K562 (cell line): ENCODE results near the gene AMELY. TPM values are rescaled to one million over a fixed set of nuclear protein-coding genes. Genes with fewer than 3 reads are reported as not detected.
"Not testable (repeated sequence)": the region's sequence is repeated elsewhere in the genome, so short reads cannot be mapped to it uniquely, and the experiment has no call there.

Experiments used
- ATAC-seq: fragments of 200-7000 bp; cut with Tn5 transposase; 3 replicates; pipeline ENCODE4 v1.9.1; 2020; ENCODE audit warnings: moderate library complexity
- BruUV-seq: library from RNA; stranded (reverse); fragments of 400-500 nt; replicated peaks from 2 replicates; lab custom pipeline; 2021; lab: Mats Ljungman, UMichigan
- CTCF ChIA-PET: fragments of 300-600 bp; formaldehyde crosslinking; extraction: SDS; loops from one replicate; lab custom pipeline; 2021; ENCODE audit warnings: low intra/inter-chr PET ratio; lab: Yijun Ruan, JAX
- POLR2A ChIA-PET: fragments of 300-600, 350-650 bp; sonication (Branson Sonifier 250); formaldehyde crosslinking; extraction: SDS; loops from one replicate; lab custom pipeline; 2021; ENCODE audit warnings: antibody characterized with exemption, inconsistent platforms; lab: Yijun Ruan, JAX
- DNase-seq, 4 experiments: peaks; one replicate each; pipeline versions ENCODE4 v3.0.0 to v3.0.0-alpha.2; 2011 to 2018; ENCODE audit warnings: low spot score in 3 of 4, mixed read lengths in 3 of 4; ENCODE audit errors: extremely low read depth in 1 of 4
- FAIRE-seq: peaks from 2 replicates; lab custom pipeline; 2011; peaks lifted over from hg19 to GRCh38; lab: Jason Lieb, UNC
- H2AFZ ChIP-seq: 2 replicates; pipeline ENCODE4 v1.6.0; 2011; ENCODE audit warnings: low read depth, low read length, control low read depth, inconsistent platforms
- H3K27ac ChIP-seq: fragments of 200-600 bp; 3 replicates; pipeline ENCODE4 v1.8.0; 2011; ENCODE audit warnings: low read depth, mild to moderate bottlenecking, control low read depth, inconsistent platforms, low read length, moderate library complexity, mixed read lengths; ENCODE audit errors: extremely low read depth
- H3K27me3 ChIP-seq, 2 experiments: fragments of 300-600 bp in 1 of 2; 2 replicates in 1 of 2; 3 replicates in 1 of 2; pipeline versions ENCODE4 v1.6.0 to v1.8.0; 2011; ENCODE audit warnings: inconsistent platforms in 2 of 2, low read length in 2 of 2, mild to moderate bottlenecking in 1 of 2, mixed read lengths in 1 of 2, moderate library complexity in 1 of 2; ENCODE audit not compliant: control insufficient read depth in 2 of 2, insufficient read depth in 2 of 2
- H3K36me3 ChIP-seq: fragments of 300-600 bp; 3 replicates; pipeline ENCODE4 v1.8.0; 2011; ENCODE audit warnings: mild to moderate bottlenecking, low read length, inconsistent platforms; ENCODE audit not compliant: control insufficient read depth, insufficient read depth
- H3K4me1 ChIP-seq, 2 experiments: fragments of 200-600 bp in 1 of 2; replicated peaks in 1 of 2; 2 replicates in 1 of 2; 3 replicates in 1 of 2; pipeline versions ENCODE4 v1.5.1 to v1.8.0; 2011; ENCODE audit warnings: inconsistent platforms in 2 of 2, low read length in 2 of 2, mild to moderate bottlenecking in 1 of 2, mixed read lengths in 1 of 2, moderate library complexity in 1 of 2; ENCODE audit not compliant: control insufficient read depth in 2 of 2, insufficient read depth in 2 of 2
- H3K4me2 ChIP-seq: 2 replicates; pipeline ENCODE4 v1.6.1; 2011; ENCODE audit warnings: low read length, control low read depth, inconsistent platforms, mixed read lengths; ENCODE audit not compliant: insufficient read depth
- H3K4me3 ChIP-seq: fragments of 200-600 bp; sonication (generic), shearing (Covaris generic); 2 replicates; pipeline ENCODE4 v1.5.1; 2016; ENCODE audit warnings: control low read depth, inconsistent platforms
- H3K79me2 ChIP-seq: fragments of 200-600 bp; 3 replicates; pipeline ENCODE4 v1.8.0; 2011; ENCODE audit warnings: low read length, inconsistent platforms; ENCODE audit not compliant: control insufficient read depth, insufficient read depth
- H3K9ac ChIP-seq, 2 experiments: 2 replicates each; pipeline versions ENCODE4 v1.6.0 to v1.6.1; 2011; ENCODE audit warnings: low read depth in 2 of 2, low read length in 2 of 2, control low read depth in 1 of 2, inconsistent platforms in 1 of 2, mild to moderate bottlenecking in 1 of 2, mixed read lengths in 1 of 2; ENCODE audit not compliant: insufficient read depth in 1 of 2
- H3K9me1 ChIP-seq: one replicate; pipeline ENCODE4 v1.6.0; 2011; ENCODE audit warnings: inconsistent platforms, mild to moderate bottlenecking, low read length, moderate library complexity; ENCODE audit not compliant: control insufficient read depth, insufficient read depth
- H3K9me3 ChIP-seq: replicated peaks from 2 replicates; pipeline ENCODE4 v1.5.1; 2011; ENCODE audit warnings: low read depth, low read length, inconsistent platforms; ENCODE audit not compliant: control insufficient read depth, insufficient read depth
- H4K20me1 ChIP-seq: replicated peaks from 2 replicates; pipeline ENCODE4 v1.6.1; 2011; ENCODE audit warnings: low read length, inconsistent platforms, mixed read lengths; ENCODE audit not compliant: control insufficient read depth, insufficient read depth
- MCM5 ChIP-seq: fragments of 450-650 bp; IDR thresholded peaks from 2 replicates; pipeline ENCODE4 v1.6.1; 2016; ENCODE audit warnings: low read depth
- MCM7 ChIP-seq, 2 experiments: fragments of 450-650 bp; IDR thresholded peaks; 2 replicates each; pipeline ENCODE4 v1.6.1; 2016 to 2018
- RBM15 ChIP-seq: fragments of 200-400 bp; formaldehyde crosslinking; IDR thresholded peaks from 2 replicates; pipeline ENCODE4 v1.6.1; 2018; ENCODE audit warnings: mild to moderate bottlenecking, low read length, moderate library complexity; ENCODE audit not compliant: insufficient read depth
- TBL1XR1 ChIP-seq, 2 experiments: IDR thresholded peaks; 2 replicates each; pipeline ENCODE4 v1.6.1; 2012; ENCODE audit warnings: improper control_type of control experiment in 2 of 2, low read length in 2 of 2, mild to moderate bottlenecking in 1 of 2
- TCF7L2 ChIP-seq: fragments of 150-350 bp; IDR thresholded peaks from 2 replicates; pipeline ENCODE4 v1.6.1; 2016; ENCODE audit warnings: low read depth, mild to moderate bottlenecking, low read length, moderate library complexity
- ZNF3 ChIP-seq: fragments of 250-450 bp; sonication (Bioruptor Pico); IDR thresholded peaks from 2 replicates; pipeline ENCODE4 v1.5.0; 2021; ENCODE audit warnings: mild to moderate bottlenecking, moderate library complexity
- ZNF449 ChIP-seq: fragments of 250-450 bp; sonication (Bioruptor Pico); IDR thresholded peaks from 2 replicates; pipeline ENCODE4 v1.8.0; 2022; ENCODE audit warnings: moderate library complexity, mild to moderate bottlenecking, inconsistent platforms
- WGBS: fragments of 100-300 bp; shearing (Covaris generic); methylation state at CpG from one replicate; pipeline ENCODE4 v1.1.6; 2016; ENCODE audit warnings: low coverage, mixed read lengths; ENCODE audit not compliant: insufficient coverage; ENCODE audit errors: missing lambda C conversion rate; 5-methylcytosine and 5-hydroxymethylcytosine counted together
- in situ Hi-C: fragments of 300-500 bp; cut with MboI; formaldehyde crosslinking; loops from 4 replicates; pipeline ENCODE4 v1.15.0; 2018; ENCODE audit warnings: inconsistent platforms, mixed read lengths
- intact Hi-C: fragments of 100-400 bp; cut with micrococcal nuclease; formaldehyde crosslinking; loops from 2 replicates; pipeline ENCODE4 v1.14.2; 2022
- polyA plus RNA-seq, 8 experiments: library from polyadenylated mRNA; depleted of rRNA in 4 of 8; stranded (reverse) in 5 of 8; unstranded in 3 of 8; fragments of >200 nt; fragmentation: Nextera tagmentation in 2 of 8; fragmentation: Illumina TruSeq in 1 of 8; extraction: Ambion mirVana in 2 of 8; extraction: Trizol in 1 of 8; gene quantifications; 2 replicates each; pipeline versions ENCODE4 v1.2.1 to v1.2.3, GENCODE V29; 2011 to 2014; ENCODE audit warnings: inconsistent platforms in 1 of 8, missing spikeins in 1 of 8
- total RNA-seq, 7 experiments: library from RNA; depleted of rRNA in 6 of 7; stranded (reverse); fragments of >200 nt in 6 of 7; fragmentation: Illumina TruSeq in 2 of 7; extraction: Trizol in 2 of 7; gene quantifications; 2 replicates each; pipeline versions ENCODE4 v1.2.1 to v1.2.3, GENCODE V29; 2011 to 2021; ENCODE audit warnings: low replicate concordance in 1 of 7
- TF ChIP-seq, protein P1 (sequence below): fragments of 200-800 bp; sonication (Bioruptor generic); IDR thresholded peaks from 2 replicates; pipeline ENCODE4 v1.6.1; 2016; ENCODE audit warnings: missing genetic modification characterization, missing compliant biosample characterization

The AMELY gene
- total and polyA plus RNA-seq, 9 of the 15 experiments (the other 6 are each of a cell fraction or from before 2014, with no cell fraction given) = not detected

GRCh38 chrY:6907591-6907990 lies 4.0 kb downstream of the AMELY start:
- no CpG with 5 or more reads among the region's 1 CpG for WGBS
- Histone ChIP-seq H3K4me2 (no peak overlapping the region), H3K9me3 (no peaks in the 10 kb centered on the region), H2AFZ (no peak overlapping the region)
- TF ChIP-seq, protein P1, sequence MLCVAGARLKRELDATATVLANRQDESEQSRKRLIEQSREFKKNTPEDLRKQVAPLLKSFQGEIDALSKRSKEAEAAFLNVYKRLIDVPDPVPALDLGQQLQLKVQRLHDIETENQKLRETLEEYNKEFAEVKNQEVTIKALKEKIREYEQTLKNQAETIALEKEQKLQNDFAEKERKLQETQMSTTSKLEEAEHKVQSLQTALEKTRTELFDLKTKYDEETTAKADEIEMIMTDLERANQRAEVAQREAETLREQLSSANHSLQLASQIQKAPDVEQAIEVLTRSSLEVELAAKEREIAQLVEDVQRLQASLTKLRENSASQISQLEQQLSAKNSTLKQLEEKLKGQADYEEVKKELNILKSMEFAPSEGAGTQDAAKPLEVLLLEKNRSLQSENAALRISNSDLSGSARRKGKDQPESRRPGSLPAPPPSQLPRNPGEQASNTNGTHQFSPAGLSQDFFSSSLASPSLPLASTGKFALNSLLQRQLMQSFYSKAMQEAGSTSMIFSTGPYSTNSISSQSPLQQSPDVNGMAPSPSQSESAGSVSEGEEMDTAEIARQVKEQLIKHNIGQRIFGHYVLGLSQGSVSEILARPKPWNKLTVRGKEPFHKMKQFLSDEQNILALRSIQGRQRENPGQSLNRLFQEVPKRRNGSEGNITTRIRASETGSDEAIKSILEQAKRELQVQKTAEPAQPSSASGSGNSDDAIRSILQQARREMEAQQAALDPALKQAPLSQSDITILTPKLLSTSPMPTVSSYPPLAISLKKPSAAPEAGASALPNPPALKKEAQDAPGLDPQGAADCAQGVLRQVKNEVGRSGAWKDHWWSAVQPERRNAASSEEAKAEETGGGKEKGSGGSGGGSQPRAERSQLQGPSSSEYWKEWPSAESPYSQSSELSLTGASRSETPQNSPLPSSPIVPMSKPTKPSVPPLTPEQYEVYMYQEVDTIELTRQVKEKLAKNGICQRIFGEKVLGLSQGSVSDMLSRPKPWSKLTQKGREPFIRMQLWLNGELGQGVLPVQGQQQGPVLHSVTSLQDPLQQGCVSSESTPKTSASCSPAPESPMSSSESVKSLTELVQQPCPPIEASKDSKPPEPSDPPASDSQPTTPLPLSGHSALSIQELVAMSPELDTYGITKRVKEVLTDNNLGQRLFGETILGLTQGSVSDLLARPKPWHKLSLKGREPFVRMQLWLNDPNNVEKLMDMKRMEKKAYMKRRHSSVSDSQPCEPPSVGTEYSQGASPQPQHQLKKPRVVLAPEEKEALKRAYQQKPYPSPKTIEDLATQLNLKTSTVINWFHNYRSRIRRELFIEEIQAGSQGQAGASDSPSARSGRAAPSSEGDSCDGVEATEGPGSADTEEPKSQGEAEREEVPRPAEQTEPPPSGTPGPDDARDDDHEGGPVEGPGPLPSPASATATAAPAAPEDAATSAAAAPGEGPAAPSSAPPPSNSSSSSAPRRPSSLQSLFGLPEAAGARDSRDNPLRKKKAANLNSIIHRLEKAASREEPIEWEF (CRISPR knock-in tag) = no peak
- TF ChIP-seq MCM7 (IDR thresholded peaks at IDR 0.05) = no peak
- TF ChIP-seq RBM15 = no peak
- no peak for TF ChIP-seq ZNF3 (CRISPR knock-in tag)
- TF ChIP-seq TBL1XR1 (IDR thresholded peaks at IDR 0.05; ENCODE audit: low read length in 2 of 2) = no peak
- no peak for TF ChIP-seq TCF7L2
- TF ChIP-seq ZNF449 (CRISPR knock-in tag) = no peak
- TF ChIP-seq MCM5 = no peak
- TF ChIP-seq, all 486 proteins: peak for 0
- FAIRE-seq (no peak), ATAC-seq (no peak), DNase-seq (no peak)
- in situ Hi-C loops = no loop called here
- H3K9ac ChIP-seq = no peak overlapping the region
- H3K36me3 ChIP-seq = no peaks in the 10 kb centered on the region
- intact Hi-C loops = no loop called here
- no TSS peak for BruUV-seq
- H3K27me3 ChIP-seq = no peaks in the 10 kb centered on the region
- no peaks in the 10 kb centered on the region for H4K20me1 ChIP-seq
- POLR2A ChIA-PET = no interaction called here
- H3K4me3 ChIP-seq = no peak overlapping the region
- no peaks in the 10 kb centered on the region for H3K4me1 ChIP-seq
- no peak overlapping the region for H3K27ac ChIP-seq
- CTCF ChIA-PET = no interaction called here
- no peaks in the 10 kb centered on the region for H3K79me2 ChIP-seq
- no peaks in the 10 kb centered on the region for H3K9me1 ChIP-seq

DNA sequence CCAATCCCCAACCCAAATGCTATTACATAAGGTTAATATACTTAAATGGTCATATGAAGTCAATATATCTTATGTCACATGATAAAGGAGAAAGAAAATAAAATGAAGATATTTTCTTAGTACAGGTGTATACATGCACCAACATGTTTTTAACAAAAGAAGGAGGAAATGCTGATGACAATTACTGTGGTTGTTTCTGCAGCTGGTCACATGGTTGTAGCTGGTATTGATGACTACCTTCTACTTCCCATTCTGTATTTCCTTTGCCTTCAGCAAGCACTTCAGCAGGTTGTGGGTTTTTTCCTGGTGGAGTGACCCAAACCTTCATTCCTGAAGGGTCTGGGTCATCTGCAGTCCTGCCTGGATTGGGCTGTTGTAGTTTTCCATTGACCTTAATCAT lies 9.4 kb downstream of the AMELY start:
- H3K27ac ChIP-seq, intact Hi-C loops, FAIRE-seq, H3K4me3 ChIP-seq, H3K9me3 ChIP-seq, H4K20me1 ChIP-seq, H2AFZ ChIP-seq, H3K79me2 ChIP-seq, BruUV-seq, DNase-seq, H3K36me3 ChIP-seq, H3K9me1 ChIP-seq, POLR2A ChIA-PET, in situ Hi-C loops, H3K4me1 ChIP-seq, CTCF ChIA-PET, H3K4me2 ChIP-seq, ATAC-seq, H3K9ac ChIP-seq, H3K27me3 ChIP-seq: not testable (repeated sequence)
